Type B pancreatic cell (in vitro differentiated cells): ENCODE data around the gene THAP8. TPM values are rescaled to one million over a fixed set of nuclear protein-coding genes. Genes with fewer than 3 reads are reported as not detected.

ENCODE experiments used
- DNase-seq: peaks from one replicate; pipeline ENCODE4 v3.0.0; 2021; ENCODE audit warnings: mixed read lengths; ENCODE audit not compliant: unreplicated experiment; ENCODE audit errors: extremely low spot score
- H3K27ac Mint-ChIP-seq: 2 replicates; pipeline ENCODE4 v1.8.0; 2021; ENCODE audit warnings: mild to moderate bottlenecking, mixed read lengths
- H3K27me3 Mint-ChIP-seq: 2 replicates; pipeline ENCODE4 v1.8.0; 2021; ENCODE audit warnings: mixed read lengths
- H3K36me3 Mint-ChIP-seq: 2 replicates; pipeline ENCODE4 v1.8.0; 2021; ENCODE audit warnings: mixed read lengths
- H3K4me1 Mint-ChIP-seq: one replicate; pipeline ENCODE4 v1.8.0; 2021; ENCODE audit warnings: mixed read lengths; ENCODE audit not compliant: unreplicated experiment
- H3K4me3 Mint-ChIP-seq: 2 replicates; pipeline ENCODE4 v1.8.0; 2021; ENCODE audit warnings: mild to moderate bottlenecking, mixed read lengths
- H3K9me3 Mint-ChIP-seq: 2 replicates; pipeline ENCODE4 v1.8.0; 2021; ENCODE audit warnings: mixed read lengths
- CTCF ChIP-seq: fragments of 200-600 bp; sonication (generic); conservative IDR thresholded peaks from 2 replicates; pipeline ENCODE4 v1.5.0; 2021; ENCODE audit warnings: antibody characterized with exemption, mild to moderate bottlenecking
- total RNA-seq: library from RNA; stranded (reverse); gene quantifications from 2 replicates; pipeline ENCODE4 v1.2.1, GENCODE V29; 2021; ENCODE audit warnings: low replicate concordance

Gene THAP8
- total RNA-seq, 1 donor from 2014 or later: 6.4 TPM

DNA sequence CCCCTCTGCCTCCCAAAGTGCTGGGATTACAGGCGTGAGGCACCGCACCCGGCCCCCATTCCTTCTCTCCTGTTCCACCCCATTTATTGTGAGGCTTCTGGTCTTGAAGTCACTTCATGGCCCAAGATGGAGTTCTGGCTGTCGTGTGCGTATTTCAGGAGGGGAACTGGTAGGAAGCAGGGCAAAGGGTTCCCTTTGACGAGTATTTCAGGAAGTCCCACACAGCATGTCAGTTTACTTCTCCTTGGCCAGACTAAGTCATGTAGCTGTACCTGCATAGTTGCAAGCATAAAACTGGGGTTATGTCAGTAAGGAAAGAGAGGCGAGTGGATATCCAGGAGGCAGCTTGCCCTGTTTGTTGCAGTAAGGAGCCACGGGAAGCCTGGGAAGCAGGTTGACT, 10.7 kb upstream of the THAP8 start:
- Mint-ChIP-seq H3K36me3 (peaks cover 4% of the 10 kb centered on the region), H3K27me3 (no peaks in the 10 kb centered on the region), H3K4me3 (no peak overlapping the region), H3K4me1 (no peaks in the 10 kb centered on the region), H3K9me3 (no peaks in the 10 kb centered on the region), H3K27ac (no peak overlapping the region)
- no peak for TF ChIP-seq CTCF
- DNase-seq: no peak

- TF ChIP-seq CTCF: no peak
- no peak for DNase-seq
- H3K36me3 Mint-ChIP-seq: no peaks in the 10 kb centered on the region
- no peak overlapping the region for H3K27ac Mint-ChIP-seq
- no peaks in the 10 kb centered on the region for H3K9me3 Mint-ChIP-seq
- H3K4me3 Mint-ChIP-seq: no peak overlapping the region
- peaks cover 2% of the 10 kb centered on the region for H3K4me1 Mint-ChIP-seq
- no peaks in the 10 kb centered on the region for H3K27me3 Mint-ChIP-seq
Measured at GRCh38 chr19:36061367-36061766, 7.3 kb upstream of the THAP8 start.

GRCh38 chr19:36060430-36060829, 6.3 kb upstream of the THAP8 start:
- Mint-ChIP-seq H3K4me3 (no peak overlapping the region), H3K27me3 (no peaks in the 10 kb centered on the region), H3K9me3 (no peaks in the 10 kb centered on the region), H3K36me3 (no peaks in the 10 kb centered on the region), H3K27ac (no peak overlapping the region), H3K4me1 (peaks cover 5% of the 10 kb centered on the region)
- no peak for DNase-seq
- TF ChIP-seq CTCF: peak; percentile 63

DNA sequence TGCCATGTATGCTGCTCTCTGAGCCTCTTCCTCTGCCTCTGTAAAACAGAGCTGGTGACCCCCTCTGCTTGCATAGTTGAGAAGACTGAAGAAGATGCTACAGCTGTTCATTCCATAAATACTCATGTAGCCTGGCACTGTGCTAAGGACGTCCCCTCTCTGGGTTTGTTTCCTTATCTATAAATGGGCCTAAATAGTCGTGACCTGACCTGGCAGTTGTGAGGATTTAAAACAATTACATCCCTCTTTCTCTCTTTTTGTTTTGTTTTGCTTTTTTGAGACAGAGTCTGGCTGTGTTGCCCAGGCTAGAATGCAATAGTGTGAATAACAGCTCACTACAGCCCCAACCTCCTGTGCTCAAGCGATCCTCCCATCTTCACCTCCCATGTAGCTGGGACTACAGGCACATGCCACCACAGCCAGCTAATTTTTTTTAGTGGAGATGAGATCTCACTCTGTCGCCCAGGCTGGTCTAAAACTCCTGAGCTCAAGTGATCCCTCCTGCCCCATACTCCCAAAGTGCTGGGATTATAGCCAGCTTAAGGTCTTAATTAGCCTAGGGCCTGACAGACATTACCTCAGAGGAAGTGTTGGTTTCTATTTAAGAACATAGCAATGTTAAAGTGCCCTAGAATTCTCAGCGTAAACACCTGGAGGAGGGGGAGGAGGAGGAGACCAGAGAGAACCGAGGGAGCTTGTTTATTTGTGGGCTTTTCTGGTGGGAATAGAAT, 5.3 kb upstream of the THAP8 start:
- H3K4me3 Mint-ChIP-seq: no peak overlapping the region
- no peak for DNase-seq
- H3K27me3 Mint-ChIP-seq: no peaks in the 10 kb centered on the region
- H3K9me3 Mint-ChIP-seq: no peaks in the 10 kb centered on the region
- no peak overlapping the region for H3K27ac Mint-ChIP-seq
- peaks cover 5% of the 10 kb centered on the region for H3K4me1 Mint-ChIP-seq
- TF ChIP-seq CTCF: no peak
- H3K36me3 Mint-ChIP-seq: no peaks in the 10 kb centered on the region

GRCh38 chr19:36058481-36059179, 4.5 kb upstream of the THAP8 start:
- Mint-ChIP-seq H3K4me3 (peak overlapping the region; percentile 9), H3K27ac (no peak overlapping the region)

More at GRCh38 chr19:36058481-36059179, 4.5 kb upstream of the THAP8 start:
- Mint-ChIP-seq H3K36me3 (no peaks in the 10 kb centered on the region), H3K4me1 (peaks cover 8% of the 10 kb centered on the region), H3K9me3 (no peaks in the 10 kb centered on the region), H3K27me3 (no peaks in the 10 kb centered on the region)
- TF ChIP-seq CTCF: no peak
- DNase-seq: no peak
